CD4-positive, alpha-beta T cell (primary cell): ENCODE measurements around the gene PPM1L. TPM values are rescaled to one million over a fixed set of nuclear protein-coding genes. Genes with fewer than 3 reads are reported as not detected.

Experiments used
- ATAC-seq: fragments of 200-7000 bp; cut with Tn5 transposase; one replicate; pipeline ENCODE4 v1.10.0; 2022; ENCODE audit warnings: mild to moderate bottlenecking; ENCODE audit not compliant: poor library complexity
- CTCF ChIA-PET: fragments of 350-600 bp; sonication (Branson Sonifier 250); formaldehyde crosslinking; loops from one replicate; lab custom pipeline; 2021; ENCODE audit warnings: antibody characterized with exemption, inconsistent platforms; lab: Charles Lee
- POLR2A ChIA-PET: fragments of 350-600 bp; sonication (Branson Sonifier 250); formaldehyde crosslinking; loops from one replicate; lab custom pipeline; 2021; ENCODE audit warnings: antibody characterized with exemption, inconsistent platforms; lab: Charles Lee
- DNase-seq, 14 experiments: peaks; one replicate each; pipeline ENCODE4 v3.0.0-alpha.2; 2013 to 2020; ENCODE audit warnings: mixed read lengths in 2 of 14
- H3K27ac ChIP-seq, 2 donors: one replicate each; pipeline versions ENCODE4 v1.5.1 to v1.7.0; 2013; ENCODE audit warnings: low read length in 2 of 2, low read depth in 1 of 2, mild to moderate bottlenecking in 1 of 2
- H3K27me3 ChIP-seq, 2 experiments: 1 replicate in 1 of 2; 2 replicates in 1 of 2; pipeline versions ENCODE4 v1.6.1 to v1.7.0; 2013; ENCODE audit warnings: low read length in 2 of 2, control low read depth in 1 of 2, mild to moderate bottlenecking in 1 of 2, moderate library complexity in 1 of 2; ENCODE audit not compliant: insufficient read depth in 2 of 2, control insufficient read depth in 1 of 2
- H3K36me3 ChIP-seq: one replicate; pipeline ENCODE4 v1.6.1; 2013; ENCODE audit warnings: low read length, control low read depth; ENCODE audit not compliant: insufficient read depth
- H3K4me1 ChIP-seq: one replicate; pipeline ENCODE4 v1.6.1; 2013; ENCODE audit warnings: low read length, control low read depth; ENCODE audit not compliant: insufficient read depth
- H3K4me3 ChIP-seq: one replicate; pipeline ENCODE4 v1.5.1; 2013; ENCODE audit warnings: mild to moderate bottlenecking, low read length, moderate library complexity
- H3K9me3 ChIP-seq, 2 experiments: 1 replicate in 1 of 2; 2 replicates in 1 of 2; pipeline versions ENCODE4 v1.6.1 to v1.7.0; 2013; ENCODE audit warnings: low read length in 2 of 2, mild to moderate bottlenecking in 2 of 2, control low read depth in 1 of 2, moderate library complexity in 1 of 2; ENCODE audit not compliant: control insufficient read depth in 1 of 2, insufficient read depth in 1 of 2
- H3K27ac Mint-ChIP-seq: one replicate; pipeline ENCODE4 v1.8.0; 2020; ENCODE audit warnings: mixed read lengths
- H3K27me3 Mint-ChIP-seq: one replicate; pipeline ENCODE4 v1.8.0; 2021; ENCODE audit warnings: mixed read lengths
- H3K36me3 Mint-ChIP-seq: one replicate; pipeline ENCODE4 v1.8.0; 2021; ENCODE audit warnings: low read depth, mixed read lengths
- H3K4me1 Mint-ChIP-seq: one replicate; pipeline ENCODE4 v1.8.0; 2021; ENCODE audit warnings: low read depth, mixed read lengths
- H3K4me3 Mint-ChIP-seq: one replicate; pipeline ENCODE4 v1.8.0; 2020; ENCODE audit warnings: mild to moderate bottlenecking, mixed read lengths
- H3K9me3 Mint-ChIP-seq: one replicate; pipeline ENCODE4 v1.8.0; 2020; ENCODE audit warnings: mixed read lengths
- intact Hi-C, 2 experiments: fragments of 100-400 bp; cut with DNase I in 1 of 2; cut with micrococcal nuclease in 1 of 2; formaldehyde crosslinking; loops; one replicate each; pipeline versions ENCODE4 v1.15.1 to v1.9.0; 2023 to 2025; cut with DNase I, micrococcal nuclease
- total RNA-seq, 174 experiments: library from RNA in 2 of 174; stranded (reverse) in 2 of 174; gene quantifications; one replicate each; pipeline ENCODE4 v1.2.3 and lab custom pipeline; 2021 to 2026
- TF ChIP-seq, protein P1 (sequence below): fragments of 200-600 bp; IDR thresholded peaks from one replicate; pipeline ENCODE4 v1.8.0; 2022; ENCODE audit warnings: antibody characterized with exemption, mild to moderate bottlenecking

PPM1L gene
- total RNA-seq, 2 experiments from 2014 or later: 3.0 to 3.4 TPM

DNA sequence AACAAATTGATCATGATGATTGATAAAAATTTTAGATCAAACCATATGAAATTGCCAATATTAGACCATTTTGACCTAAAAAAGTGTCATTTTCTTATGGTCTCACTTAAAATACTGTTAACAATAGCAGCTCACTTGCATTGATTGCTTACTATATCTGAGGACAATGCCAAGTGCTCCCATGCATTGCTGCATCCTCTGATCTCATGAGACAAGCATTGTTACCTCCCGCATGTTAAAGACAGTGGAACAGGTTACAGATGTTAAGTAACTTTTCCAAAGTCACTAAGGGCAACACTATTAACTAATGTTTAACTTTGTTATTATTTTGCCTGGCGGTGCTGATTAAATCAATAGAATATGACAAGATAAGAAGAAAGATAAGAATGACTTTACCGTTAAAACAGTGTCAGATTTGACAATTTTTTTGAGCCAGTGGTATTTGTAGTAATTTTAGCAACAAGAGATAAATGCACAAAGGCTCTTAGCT is 69.3 kb downstream of the PPM1L start:
- ATAC-seq: no peak
- no peak overlapping the region for H3K27ac ChIP-seq
- H3K36me3 ChIP-seq: no peaks in the 10 kb centered on the region
- POLR2A ChIA-PET: no interaction called here
- H3K27me3 ChIP-seq: no peaks in the 10 kb centered on the region
- no peak overlapping the region for H3K4me3 ChIP-seq
- Mint-ChIP-seq H3K27me3 (no peaks in the 10 kb centered on the region), H3K27ac (no peak overlapping the region), H3K4me1 (no peaks in the 10 kb centered on the region), H3K4me3 (no peak overlapping the region), H3K9me3 (no peaks in the 10 kb centered on the region), H3K36me3 (no peaks in the 10 kb centered on the region)
- TF ChIP-seq, protein P1, sequence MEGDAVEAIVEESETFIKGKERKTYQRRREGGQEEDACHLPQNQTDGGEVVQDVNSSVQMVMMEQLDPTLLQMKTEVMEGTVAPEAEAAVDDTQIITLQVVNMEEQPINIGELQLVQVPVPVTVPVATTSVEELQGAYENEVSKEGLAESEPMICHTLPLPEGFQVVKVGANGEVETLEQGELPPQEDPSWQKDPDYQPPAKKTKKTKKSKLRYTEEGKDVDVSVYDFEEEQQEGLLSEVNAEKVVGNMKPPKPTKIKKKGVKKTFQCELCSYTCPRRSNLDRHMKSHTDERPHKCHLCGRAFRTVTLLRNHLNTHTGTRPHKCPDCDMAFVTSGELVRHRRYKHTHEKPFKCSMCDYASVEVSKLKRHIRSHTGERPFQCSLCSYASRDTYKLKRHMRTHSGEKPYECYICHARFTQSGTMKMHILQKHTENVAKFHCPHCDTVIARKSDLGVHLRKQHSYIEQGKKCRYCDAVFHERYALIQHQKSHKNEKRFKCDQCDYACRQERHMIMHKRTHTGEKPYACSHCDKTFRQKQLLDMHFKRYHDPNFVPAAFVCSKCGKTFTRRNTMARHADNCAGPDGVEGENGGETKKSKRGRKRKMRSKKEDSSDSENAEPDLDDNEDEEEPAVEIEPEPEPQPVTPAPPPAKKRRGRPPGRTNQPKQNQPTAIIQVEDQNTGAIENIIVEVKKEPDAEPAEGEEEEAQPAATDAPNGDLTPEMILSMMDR: no peak
- CTCF ChIA-PET: no interaction called here
- intact Hi-C loops: no loop called here
- no peaks in the 10 kb centered on the region for H3K4me1 ChIP-seq
- H3K9me3 ChIP-seq: no peaks in the 10 kb centered on the region
- no peak for DNase-seq

GRCh38 chr3:160826408-160826807 is 70.4 kb downstream of the PPM1L start:
- no peaks in the 10 kb centered on the region for H3K9me3 Mint-ChIP-seq
- CTCF ChIA-PET: no interaction called here
- no peak overlapping the region for H3K4me3 Mint-ChIP-seq
- H3K27ac Mint-ChIP-seq: no peak overlapping the region
- POLR2A ChIA-PET: no interaction called here
- Histone ChIP-seq H3K27ac (no peak overlapping the region), H3K36me3 (no peaks in the 10 kb centered on the region), H3K27me3 (no peaks in the 10 kb centered on the region), H3K4me3 (no peak overlapping the region), H3K9me3 (no peaks in the 10 kb centered on the region), H3K4me1 (no peaks in the 10 kb centered on the region)
- no peaks in the 10 kb centered on the region for H3K4me1 Mint-ChIP-seq
- DNase-seq (no peak), ATAC-seq (no peak)
- TF ChIP-seq, protein P1: no peak
- H3K27me3 Mint-ChIP-seq: no peaks in the 10 kb centered on the region
- H3K36me3 Mint-ChIP-seq: no peaks in the 10 kb centered on the region
- intact Hi-C loops: no loop called here

- H3K4me3 ChIP-seq: no peak overlapping the region
- no peaks in the 10 kb centered on the region for H3K9me3 Mint-ChIP-seq
- DNase-seq (no peak), ATAC-seq (no peak)
- TF ChIP-seq, protein P1: no peak
- H3K4me1 Mint-ChIP-seq: no peaks in the 10 kb centered on the region
- H3K27me3 Mint-ChIP-seq: no peaks in the 10 kb centered on the region
- no peak overlapping the region for H3K27ac Mint-ChIP-seq
- H3K36me3 ChIP-seq: no peaks in the 10 kb centered on the region
- CTCF ChIA-PET: no interaction called here
- POLR2A ChIA-PET: no interaction called here
- no peaks in the 10 kb centered on the region for H3K27me3 ChIP-seq
- no peaks in the 10 kb centered on the region for H3K9me3 ChIP-seq
- intact Hi-C loops: no loop called here
- no peaks in the 10 kb centered on the region for H3K4me1 ChIP-seq
- no peak overlapping the region for H3K27ac ChIP-seq
- no peak overlapping the region for H3K4me3 Mint-ChIP-seq
- H3K36me3 Mint-ChIP-seq: no peaks in the 10 kb centered on the region
Observed at GRCh38 chr3:160826991-160827390, 71.0 kb downstream of the PPM1L start.
